HFF-Myc (cell line): ENCODE results near the gene MEGF11.

Experiments
- DNase-seq: peaks from one replicate; pipeline ENCODE4 v3.0.0-alpha.2; 2011; ENCODE audit warnings: low read depth; ENCODE audit errors: extremely low read depth
- H3K4me3 ChIP-seq: replicated peaks from 2 replicates; pipeline ENCODE4 v1.5.1; 2011; ENCODE audit warnings: low read depth, mild to moderate bottlenecking, control low read depth, low read length
- CTCF ChIP-seq: IDR thresholded peaks from 2 replicates; pipeline ENCODE4 v1.5.1; 2012; ENCODE audit warnings: mild to moderate bottlenecking, low read depth, low read length, control low read depth; ENCODE audit errors: missing control alignments

Gene MEGF11

DNA sequence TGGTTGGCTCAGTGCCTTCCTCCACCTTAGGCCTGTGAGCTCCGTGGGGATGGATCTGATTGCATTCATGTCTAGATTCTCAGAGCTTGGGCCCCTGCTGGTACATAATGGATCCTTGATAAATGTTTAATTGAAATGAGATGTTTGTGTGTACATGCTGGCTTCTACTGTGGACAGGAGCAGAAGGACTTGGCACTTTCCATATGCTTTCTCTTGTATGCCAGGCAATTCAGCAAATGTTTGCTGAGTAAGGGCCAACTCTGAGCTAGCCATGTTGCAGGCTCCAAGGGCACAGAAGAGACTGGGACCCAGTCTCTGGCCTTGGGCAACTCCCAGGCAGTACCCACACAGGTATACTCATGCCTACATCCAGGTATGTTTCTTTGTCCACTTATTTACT is 317.3 kb downstream of the MEGF11 start:
- no peak for TF ChIP-seq CTCF
- H3K4me3 ChIP-seq: no peak overlapping the region
- no peak for DNase-seq

DNA sequence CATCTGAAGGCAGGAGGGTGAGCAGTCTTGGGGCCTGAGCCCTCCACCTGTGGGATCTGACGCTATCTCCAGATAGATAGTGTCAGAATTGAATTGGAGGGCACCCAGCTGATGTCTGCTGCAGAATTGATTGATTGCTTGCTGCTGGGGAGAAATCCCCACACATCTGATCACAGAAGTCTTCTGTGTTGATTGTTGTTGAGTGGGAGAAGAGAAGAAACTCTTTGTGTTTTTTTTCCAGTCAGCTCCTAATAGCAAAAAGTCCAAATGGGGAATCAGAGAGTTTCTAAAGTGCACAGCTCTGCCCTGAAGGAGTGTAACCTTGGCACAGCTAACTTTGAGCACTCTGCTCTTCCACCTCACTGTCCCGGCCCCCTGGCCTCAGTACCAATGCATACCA is 318.2 kb downstream of the MEGF11 start:
- TF ChIP-seq CTCF: no peak
- H3K4me3 ChIP-seq: no peak overlapping the region
- DNase-seq: no peak

DNA sequence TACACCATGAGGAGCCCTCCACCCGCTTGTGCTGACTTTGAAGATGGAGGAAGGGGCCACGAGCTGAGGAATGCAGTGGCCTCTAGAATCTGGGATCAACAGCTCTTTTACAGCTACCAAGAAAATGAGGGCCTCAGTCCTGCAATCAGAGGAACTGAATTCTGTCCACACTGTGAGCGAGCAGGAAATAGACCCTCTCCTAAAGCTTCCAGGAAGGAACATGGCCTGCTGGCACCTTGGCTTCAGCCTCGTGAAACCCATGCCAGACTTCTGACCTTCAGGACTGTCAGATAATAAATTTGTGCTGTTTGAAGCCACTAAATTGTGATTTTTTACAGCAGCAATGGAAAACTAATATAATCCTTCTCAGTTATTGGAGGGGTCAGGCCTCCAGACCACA is 322.3 kb downstream of the MEGF11 start:
- H3K4me3 ChIP-seq: no peak overlapping the region
- no peak for DNase-seq

GRCh38 chr15:65930134-65930533 is 323.4 kb downstream of the MEGF11 start:
- no peak overlapping the region for H3K4me3 ChIP-seq
- no peak for TF ChIP-seq CTCF
- no peak for DNase-seq

More for the DNA sequence above, 322.3 kb downstream of the MEGF11 start:
- no peak for TF ChIP-seq CTCF

DNA sequence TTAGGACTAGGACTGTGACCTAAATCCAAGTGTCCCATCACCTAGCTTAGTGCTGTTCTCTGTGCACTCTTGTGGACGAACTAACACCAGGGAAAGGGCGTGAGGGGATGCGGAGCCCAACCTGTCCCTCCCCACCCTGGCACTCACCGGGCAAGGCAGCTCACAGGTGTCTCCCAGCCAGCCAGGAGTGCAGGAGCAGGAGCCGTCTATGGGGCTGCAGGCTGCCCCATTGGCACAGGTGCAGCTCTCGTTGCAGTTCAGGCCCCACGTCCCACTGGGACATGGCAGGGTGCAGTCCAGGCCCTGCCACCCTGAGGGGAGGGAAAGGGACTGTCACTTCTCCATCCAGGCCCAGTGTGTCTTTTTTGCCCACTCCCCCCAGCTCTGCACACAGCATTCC is 324.0 kb downstream of the MEGF11 start:
- DNase-seq: no peak
- H3K4me3 ChIP-seq: no peak overlapping the region
- TF ChIP-seq CTCF: no peak

- peak; percentile 37 for TF ChIP-seq CTCF
- H3K4me3 ChIP-seq: no peak overlapping the region
- no peak for DNase-seq
These were observed 326.0 kb downstream of the MEGF11 start for GRCh38 chr15:65927545-65927944.

DNA sequence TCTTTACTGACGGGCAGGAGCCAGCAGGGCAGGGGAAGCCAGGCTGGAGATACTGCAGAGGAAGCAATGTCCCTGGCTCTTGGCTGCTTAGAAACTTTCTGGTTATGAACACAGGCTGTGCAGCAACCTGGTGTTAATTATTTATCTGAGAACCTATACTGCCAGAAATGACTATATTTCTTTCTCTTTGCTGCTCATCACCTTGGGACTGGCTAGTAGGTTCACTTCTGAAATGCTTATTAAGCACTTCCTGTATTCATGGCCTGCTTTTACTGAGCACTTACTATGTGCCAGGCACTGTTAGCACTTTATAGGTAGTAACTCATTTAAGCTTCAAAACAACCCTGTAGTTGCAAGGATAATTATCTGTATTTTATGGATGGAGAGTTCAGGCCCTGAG is 326.7 kb downstream of the MEGF11 start:
- TF ChIP-seq CTCF: no peak
- no peak overlapping the region for H3K4me3 ChIP-seq
- no peak for DNase-seq
